ENCODE results near the gene CHD2. TPM values are rescaled to one million over a fixed set of nuclear protein-coding genes. Genes with fewer than 3 reads are reported as not detected.
"Not testable (repeated sequence)": the region's sequence is repeated elsewhere in the genome, so short reads cannot be mapped to it uniquely, and the experiment has no call there.

CHD2 gene
- total RNA-seq, 1 experiment from 2014 or later, result 35.0 TPM

DNA sequence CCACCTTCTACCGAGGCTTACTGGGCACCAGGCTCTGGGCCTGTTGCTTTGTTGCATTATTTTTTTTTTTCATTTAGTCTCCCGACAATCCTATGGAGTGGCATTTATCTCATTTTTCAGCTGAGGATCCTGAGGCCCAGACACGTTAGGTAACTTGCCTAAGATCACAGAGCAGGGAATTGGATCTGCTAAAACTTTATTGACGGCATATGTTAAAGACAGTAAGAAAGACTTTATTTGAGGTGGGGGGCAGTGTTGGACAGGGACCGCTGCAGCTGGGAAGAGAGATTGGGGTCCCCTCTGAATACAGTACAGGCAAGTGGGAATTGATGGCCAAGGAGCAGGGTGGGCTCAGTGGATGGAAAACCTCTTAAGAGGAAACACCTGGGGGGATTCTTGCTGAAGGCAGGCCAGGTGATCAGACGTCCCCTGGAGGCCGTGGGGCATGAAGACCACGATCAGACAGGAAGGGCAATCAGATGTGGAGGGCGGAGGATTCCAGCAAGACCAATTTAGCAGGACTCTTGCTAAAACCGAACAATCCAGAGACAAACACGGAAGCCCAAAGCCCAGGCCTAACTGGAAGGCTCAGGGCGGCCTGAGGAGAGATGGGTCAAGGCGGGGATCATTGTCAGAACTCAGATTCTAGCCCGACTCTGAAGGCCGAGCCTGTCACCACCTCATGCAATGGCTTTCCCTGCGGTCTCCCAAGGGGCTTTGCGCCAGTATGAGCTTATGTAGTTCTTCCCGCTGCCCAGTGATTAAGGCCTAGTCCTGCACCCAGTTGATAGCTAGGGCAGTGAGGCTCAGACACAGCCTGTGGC is 135.2 kb downstream of the CHD2 start:
- DNase-seq (ENCODE audit: low read depth), result no peak

DNA sequence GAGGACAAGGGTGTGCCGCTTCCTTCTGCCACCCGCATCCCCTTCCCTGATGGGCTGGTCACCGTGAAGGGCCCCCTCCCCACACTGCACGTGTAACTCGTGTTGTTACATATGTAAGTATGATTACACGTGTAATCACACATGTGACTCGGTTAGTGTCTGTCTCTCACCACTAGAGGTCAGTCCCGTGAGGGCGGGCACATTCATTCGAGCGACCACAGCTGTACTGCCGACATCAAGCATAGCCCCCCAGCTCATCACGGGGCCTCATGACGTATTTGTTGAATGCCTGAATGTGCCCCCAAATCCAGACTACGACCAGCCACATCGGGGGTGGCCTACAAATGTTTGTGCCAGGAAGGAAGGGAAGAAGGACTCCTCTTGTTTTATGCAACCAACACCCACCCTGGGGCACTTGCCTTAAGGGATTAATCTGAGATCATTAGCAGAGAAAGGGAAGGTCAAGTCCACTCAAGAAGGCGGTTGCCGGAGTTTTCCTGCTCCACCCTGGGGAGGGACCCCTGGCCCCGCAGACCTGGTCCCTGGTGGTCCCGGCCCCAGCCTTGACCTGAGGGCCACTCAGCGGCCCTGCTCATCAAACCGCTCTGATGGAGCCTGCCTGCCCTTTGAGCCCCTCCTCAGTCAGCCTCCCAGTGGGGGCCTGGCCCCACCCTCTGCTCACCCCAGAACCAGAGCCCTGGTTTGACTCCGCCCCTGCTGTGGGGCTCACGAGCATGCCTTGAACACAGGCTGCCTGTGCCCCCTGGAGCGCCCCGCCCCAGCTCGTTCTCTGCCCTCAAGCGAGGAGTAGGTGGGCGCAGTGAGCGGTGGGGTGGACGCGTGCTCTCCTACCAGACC is 136.1 kb downstream of the CHD2 start:
- DNase-seq (ENCODE audit: low read depth), result no peak

DNA sequence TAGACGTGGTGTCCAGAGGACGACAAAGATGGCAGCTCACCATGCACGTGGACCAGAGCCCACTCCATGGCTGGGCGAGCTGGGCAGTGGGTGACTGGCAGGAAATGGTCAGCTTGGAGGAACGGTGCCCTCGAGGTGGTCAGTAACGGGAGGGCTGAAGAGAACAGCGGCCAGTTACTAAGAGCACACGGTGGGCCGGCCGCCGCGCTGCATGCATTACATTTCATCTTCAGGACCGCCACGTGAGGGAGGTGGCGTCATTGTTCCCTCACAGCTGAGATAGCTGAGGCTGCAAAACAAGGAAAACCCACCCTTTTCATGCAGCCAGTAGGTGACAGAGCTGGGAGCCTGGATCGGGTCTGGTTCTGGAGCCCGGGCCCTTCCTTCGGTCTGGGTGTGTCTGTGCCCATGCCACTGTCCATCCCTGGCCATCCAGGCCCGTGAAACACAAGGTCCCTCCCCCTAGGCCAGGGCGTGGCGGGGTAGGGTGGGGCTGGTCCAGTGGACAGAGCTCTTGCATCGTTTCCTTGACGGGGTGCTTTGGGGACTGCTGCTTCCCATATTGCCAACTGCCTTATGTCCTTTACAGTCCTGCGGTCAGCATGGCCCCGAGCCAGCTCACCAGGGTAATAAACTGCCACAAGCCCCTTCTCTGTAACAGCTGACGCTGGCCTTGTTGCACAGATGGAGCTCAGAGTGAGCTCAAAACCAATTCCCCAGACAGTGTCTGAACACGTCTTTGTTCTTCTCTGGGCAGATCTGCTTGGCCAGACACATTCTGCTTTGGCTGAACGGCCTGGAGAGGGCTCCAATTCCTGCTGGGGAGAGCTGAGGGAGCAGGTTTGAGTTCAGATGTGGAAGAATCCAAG is 137.1 kb downstream of the CHD2 start:
- DNase-seq (ENCODE audit: low read depth), result peak; percentile 12

DNA sequence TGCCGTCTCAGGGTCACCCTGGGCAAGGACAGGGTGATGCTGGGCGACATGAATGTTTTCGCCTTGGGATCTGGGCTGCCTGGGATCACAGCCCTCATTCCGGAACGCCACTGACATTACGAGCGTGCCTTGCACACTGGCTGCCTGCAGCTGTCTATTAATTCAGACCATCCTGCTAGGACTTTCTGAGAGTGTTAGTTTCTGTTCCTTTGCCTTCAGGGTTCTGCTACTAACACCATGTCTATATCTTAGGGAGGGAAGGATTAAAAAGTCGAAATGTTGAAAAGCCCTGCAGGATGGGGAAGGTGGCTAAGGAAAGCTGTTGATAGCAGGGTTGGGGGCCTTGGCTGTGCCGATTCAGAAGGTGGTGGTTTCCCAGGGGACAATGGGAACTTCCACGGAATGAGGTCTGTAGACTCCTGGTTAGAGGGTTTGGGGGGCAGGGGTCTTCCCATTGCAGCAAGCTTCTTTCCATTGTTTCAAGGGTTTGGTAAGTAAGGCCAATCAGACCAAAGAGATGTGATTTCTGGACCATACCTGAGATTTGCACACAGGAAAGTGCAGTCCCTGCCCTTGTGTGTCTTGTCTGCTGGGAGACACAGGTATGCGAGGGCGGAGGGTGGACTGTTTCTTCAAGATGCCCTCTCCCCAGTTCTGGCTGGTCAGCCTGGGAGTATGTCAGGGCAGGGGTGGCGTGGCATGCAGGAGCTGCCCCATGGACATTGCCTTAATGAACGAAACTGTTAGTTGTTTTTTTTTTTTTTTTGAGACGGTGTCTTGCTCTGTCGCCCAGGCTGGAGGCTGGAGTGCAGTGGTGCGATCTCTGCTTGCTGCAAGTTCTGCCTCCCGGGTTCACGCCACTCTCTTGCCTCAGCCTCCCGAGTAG is 137.9 kb downstream of the CHD2 start:
- no peak for DNase-seq (ENCODE audit: low read depth)

DNA sequence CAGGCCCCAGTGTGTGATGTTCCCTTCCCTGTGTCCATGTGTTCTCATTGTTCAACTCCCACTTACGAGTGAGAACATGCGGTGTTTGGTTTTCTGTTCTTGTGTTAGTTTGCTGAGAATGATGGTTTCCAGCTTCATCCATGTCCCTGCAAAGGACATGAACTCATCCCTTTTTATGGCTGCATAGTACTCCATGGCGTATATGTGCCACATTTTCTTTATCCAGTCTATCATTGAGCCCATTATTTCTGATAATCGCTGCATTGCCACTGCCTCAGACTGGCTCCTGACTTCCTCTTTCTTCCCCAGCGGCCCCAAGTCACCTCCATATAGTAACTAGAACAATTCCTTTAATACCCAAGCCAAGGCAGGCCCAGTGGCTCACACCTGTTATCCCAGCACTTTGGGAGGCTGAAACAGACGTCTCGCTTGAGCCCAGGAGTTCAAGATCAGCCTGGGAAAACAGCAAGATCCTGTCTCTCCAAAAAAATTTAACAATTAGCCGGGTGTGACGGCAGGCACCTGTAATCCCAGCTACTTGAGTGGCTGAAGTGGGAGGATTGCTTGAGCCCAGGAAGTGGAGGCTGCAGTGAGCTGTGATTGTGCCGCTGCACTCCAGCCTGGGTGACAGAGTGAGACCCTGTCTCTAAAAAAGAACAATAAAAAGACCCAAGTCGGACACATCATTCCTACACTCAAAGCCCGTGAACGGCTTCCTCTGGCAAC is 139.6 kb downstream of the CHD2 start:
- not testable (repeated sequence) for DNase-seq (ENCODE audit: low read depth)

DNA sequence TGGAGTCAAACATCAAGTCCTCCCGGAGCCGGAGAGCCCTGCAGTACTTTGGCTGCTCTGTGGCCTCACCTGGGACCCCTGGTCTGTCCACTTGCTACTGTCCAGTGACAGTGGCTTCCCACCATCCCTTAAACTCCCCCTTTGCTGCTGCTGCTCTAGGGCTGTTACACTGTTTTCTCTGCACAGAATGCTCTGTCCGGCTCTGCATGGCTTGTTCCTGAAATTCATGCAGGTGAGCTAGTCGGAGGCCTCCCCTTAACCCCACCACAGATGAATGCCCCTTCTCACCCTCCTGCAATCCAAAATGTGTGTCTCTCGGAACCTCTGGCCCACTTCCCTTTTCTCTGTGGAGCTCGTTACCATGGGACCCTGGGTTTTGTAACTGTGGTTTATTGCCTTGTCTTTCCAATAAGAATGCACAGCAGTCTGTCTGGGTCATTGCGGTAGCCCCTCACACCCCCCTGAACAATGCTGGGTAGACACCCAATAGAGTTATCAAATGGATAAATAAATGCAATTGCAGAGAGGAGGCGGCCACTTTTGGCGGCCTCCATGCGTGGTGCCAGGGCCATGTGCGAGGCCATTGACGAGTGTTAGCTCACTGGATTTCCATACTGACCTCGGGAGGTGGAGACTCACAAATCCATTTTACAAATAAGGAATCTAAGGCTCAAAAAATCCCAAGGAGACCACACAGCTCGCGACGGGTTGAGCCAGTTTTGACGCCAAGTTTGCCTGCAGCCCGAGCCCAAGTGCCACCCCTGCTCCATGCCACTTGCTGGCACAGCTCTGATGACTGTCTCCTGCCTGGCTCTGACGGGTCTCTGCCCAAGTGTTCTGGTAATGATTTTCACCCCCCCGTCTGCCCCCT is 140.4 kb downstream of the CHD2 start:
- no peak for DNase-seq (ENCODE audit: low read depth)

DNA sequence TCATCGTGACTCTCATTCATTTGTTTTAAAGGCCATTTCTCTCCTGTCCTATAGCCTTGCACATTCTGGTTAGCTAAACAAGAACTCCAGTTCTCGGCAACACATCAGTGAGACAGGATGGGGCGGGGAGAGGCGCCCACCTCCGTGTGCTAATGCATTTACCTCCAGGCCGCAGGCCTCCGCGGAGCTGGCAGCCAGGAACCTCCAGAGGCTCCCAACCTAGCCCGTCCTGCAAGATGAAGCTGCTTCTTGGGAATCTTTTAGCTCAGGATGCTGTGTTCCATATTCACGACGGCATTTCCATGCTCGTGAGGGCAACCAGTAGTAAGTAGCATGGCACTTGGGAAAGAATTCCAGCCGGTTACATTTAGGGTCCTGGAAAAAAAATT is 141.0 kb downstream of the CHD2 start:
- no peak for DNase-seq (ENCODE audit: low read depth)

DNA sequence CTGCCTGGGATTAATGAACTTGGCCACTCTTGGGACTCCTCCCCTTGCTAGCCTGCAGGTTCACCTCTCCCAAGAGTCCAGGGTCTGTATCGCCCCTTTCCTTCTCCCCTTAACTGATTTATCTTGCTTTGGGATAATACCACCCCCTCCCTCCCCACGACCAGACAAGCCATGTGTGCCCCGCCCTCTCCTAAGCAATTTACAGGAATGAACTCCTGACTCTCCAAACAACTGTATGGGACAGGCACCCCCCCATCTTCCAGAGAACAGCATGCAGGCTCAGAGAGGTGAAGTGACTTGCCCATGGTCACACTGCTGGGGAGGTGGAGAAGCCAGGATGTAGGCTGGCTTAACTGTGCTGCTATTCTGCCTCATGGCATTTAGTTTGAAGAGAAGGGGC is 142.1 kb downstream of the CHD2 start:
- DNase-seq (ENCODE audit: low read depth), result no peak

DNA sequence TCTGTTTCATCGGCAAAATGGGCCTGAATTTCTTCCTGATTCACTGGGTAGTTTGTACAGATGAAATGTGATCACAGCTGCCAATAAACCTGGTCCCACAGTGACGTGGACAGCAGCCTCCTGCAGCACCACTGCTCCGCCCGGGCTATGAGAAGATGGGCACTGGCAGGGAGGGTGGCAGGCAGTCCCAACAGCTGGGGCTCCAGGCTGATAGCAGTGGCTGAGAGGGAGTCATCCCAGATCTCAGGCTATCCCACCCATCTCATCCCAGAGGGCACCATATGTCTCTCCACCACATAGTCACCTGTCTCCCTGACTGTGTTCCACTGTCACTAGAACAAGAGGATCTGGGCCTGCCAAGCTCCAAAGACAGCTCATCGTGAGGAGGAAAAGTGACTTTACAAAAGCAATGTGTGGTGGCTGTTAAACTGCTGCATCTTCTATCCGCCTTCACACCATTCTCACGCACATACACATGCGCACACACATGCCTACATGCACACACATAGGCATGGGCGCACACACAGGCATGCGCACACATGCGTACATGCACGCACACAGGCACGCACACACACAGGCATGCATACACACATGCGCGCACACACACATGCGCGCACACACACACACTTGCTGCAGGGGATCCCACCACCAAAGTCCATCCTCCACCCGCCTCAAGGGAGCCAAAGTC is 142.7 kb downstream of the CHD2 start:
- DNase-seq (ENCODE audit: low read depth), result no peak

DNA sequence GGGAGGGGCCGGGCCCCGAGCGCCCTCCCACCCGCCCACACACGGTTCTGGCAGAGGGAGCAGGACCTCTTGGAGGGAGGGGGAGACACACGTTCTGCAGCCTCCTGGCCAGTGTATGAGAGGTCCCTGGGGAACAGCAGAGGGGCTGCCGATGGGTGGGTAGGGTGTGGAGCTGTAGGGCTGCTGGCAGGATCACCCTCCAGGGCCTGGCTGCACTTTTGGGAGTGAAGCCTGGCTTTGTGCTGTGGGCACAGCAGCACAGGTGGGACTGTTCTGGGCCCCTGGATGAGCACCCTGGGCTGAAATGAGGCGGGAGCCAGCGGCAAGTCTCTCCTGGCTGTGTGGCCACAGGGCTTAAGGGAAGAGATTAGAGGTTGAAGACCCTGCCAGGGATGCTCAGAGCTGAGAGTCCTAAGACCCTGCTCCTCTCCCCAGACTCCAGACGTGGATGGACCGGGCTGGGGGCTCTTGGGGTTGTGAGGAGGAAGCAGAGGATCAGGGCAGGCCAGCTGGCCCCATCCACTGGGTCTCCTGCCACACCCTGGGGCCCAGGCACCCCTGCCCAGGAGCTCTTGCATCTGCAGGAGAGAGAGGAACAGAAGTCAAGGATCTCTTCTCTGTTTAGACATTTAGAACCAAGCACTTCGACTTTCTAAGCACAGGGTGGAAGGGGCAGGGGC is 143.6 kb downstream of the CHD2 start:
- no peak for DNase-seq (ENCODE audit: low read depth)

DNA sequence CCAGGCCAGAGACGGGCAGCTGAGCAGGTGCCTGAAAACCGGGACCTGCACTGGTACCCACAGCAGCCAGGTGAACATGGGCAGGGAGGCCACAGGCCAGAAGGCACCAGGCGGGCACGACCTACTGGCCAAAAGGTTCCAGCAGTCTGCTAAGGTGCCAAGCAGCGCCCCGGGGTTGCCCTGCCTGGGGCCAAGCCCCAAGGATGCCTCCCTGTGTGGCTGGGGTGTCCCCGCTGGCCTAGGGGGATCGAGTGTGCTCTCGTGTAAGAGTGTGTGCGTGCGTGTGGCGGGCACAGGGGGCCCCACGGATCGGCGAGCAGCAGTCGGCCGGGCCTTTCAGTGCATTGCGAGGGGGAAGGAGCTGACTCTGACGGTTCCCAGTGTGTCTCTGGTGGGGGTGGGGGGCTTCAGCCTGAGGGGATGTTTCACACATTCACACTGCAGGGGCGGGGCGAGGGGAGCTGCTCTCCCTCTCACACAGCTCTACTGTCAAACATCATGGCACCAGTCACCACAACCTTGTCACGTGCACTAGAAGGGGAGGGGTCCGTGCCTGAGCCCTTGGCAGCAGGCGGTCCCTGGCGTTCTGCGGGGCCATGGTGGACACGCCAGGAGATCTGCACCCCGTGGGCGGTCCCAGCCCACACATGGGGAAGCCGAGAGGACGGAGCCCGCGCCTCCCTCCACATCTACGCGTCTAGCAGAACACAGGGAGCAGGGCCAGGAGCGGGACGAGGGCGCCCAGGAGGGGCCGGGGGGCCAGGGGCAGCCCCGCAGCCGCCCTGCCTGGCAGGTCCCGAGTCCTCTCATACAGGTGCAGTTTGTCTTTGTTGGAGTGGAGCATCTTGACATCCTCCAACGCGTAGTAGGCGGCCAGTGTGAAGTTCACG is 144.4 kb downstream of the CHD2 start:
- DNase-seq (ENCODE audit: low read depth), result no peak

DNA sequence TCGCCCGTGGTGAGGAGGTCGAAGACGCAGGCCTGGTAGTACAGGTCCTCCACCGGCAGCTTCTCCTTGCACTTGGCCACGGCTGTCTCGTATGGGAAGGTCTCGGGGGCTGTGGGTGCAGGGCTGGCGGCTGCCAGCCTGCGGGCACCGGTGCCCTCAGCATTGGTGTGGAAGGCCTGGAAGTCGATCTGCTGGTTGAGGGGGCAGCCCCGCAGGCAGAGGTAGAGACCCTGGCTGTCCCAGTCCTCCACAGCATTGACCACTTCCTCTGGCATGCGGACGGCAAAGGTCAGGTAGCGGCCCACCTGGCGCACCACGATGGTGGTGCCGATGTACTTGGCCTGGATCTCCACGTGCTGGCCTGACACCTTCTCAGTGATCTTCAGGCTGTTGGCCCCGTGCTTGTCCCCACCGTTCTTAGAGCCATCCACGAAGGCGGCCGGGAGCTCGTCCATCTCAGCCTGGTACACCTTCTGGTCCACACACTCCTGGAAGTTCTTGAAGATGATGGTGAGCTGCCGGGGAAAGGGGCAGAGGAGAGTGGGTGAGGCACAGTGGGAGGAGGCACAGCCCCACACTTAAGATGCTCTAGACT is 145.2 kb downstream of the CHD2 start:
- no peak for DNase-seq (ENCODE audit: low read depth)

DNA sequence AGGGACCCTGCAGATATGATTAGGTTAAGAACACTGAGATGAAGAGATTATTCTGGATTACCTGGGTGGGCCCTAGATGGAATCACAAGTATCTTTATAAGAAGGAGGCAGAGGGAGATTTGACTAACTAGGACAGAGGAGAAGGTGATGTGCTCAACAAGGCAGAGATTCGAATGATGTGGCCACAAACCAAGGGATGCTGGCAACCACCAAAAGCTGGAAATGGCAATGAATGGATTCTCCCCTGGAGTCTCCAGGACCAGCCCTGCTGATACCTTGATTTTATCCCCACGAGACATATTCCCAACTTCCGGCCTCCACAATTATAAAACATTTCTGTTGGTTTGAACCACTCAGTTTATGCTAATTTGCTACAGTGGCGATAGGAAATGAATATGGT is 146.0 kb downstream of the CHD2 start:
- no peak for DNase-seq (ENCODE audit: low read depth)

DNA sequence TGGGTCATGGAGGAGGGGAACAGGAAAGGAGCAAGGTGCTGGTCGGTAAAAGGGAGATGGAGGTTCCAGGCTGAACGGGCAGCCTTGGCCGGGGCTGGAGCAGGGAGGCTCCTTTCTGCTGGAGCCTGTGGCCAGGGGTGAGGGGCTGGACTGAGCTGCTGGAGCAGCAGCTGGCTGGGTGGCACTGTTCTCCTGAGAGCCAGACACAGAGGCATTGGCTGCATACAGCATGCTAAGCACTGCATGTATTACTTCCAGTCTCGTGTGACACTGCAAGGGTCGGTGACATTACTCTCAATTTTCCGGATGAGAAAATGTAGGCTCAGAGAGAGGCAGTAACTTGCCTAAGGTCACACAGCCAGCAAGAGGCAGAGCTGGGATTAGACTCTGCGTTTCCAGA is 146.6 kb downstream of the CHD2 start:
- no peak for DNase-seq (ENCODE audit: low read depth)

DNA sequence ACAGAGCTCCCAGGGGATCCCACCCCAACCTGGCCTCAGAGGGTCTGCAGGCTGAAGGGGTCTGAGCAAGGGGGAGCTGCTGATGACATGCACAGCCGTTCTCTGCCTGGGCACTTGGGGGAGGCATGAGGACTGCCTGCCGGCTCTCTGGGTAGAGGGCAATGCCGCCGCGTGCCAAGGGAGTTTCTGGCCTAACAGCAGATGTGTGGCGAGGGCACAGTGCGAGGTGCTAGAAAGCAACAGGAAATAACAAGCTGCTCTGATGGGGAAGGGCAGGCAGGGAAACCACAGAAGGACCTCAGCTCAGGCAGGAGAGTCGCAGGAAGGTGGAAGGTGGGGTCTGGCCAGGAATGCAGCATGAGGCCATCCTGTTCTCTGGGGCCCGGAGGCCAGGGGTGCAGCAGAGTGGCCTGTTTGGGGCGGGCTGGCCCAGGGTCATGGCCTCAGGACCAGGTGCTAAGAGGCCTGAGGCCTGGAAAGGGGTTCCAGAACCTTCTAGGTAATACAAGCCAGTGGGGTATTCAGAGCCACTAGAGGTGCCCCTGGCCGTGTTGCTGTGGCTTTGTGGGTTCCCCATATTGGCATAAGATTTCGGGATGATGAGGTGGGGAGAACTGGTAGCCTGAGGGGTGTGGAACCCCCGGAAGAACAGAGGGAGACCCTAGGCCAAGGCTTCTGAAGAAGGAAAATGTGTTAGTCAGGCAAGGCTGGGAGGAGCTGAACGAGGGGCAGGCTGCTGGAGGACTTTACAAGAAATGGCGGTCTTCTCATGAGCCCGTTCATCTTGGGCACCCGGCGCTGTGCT is 147.7 kb downstream of the CHD2 start:
- no peak for DNase-seq (ENCODE audit: low read depth)

DNA sequence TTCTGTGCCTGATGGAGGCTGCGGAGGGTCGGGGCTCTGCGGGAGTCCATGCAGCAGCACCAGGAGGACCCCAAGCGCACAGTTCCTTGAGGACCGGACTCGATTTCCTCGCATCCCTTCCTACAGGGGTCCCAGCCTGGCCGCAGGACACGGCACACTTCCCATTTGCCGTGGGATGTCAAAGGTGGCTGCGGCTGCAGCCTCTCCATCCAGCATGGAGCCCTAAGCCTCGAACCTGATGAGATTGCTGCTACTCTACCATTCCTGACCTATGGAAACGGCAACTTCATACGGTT is 148.2 kb downstream of the CHD2 start:
- DNase-seq (ENCODE audit: low read depth), result no peak

Measured in M059J (cell line).